ENCODE measurements around the gene UBE2C. TPM values are rescaled to one million over a fixed set of nuclear protein-coding genes. Genes with fewer than 3 reads are reported as not detected.

The UBE2C gene
- polyA plus RNA-seq, 1 donor, result 35.6 TPM

GRCh38 chr20:45853484-45853883 is 41.0 kb downstream of the UBE2C start:
- no peak overlapping the region for H3K27ac ChIP-seq (ENCODE audit: low read length)
- no peaks in the 10 kb centered on the region for H3K27me3 ChIP-seq (ENCODE audit: control insufficient read depth, insufficient read depth, low read length)
- H3K4me3 ChIP-seq (ENCODE audit: low read length), result no peak overlapping the region
- DNase-seq, result no peak
- peaks cover 17% of the 10 kb centered on the region for H3K36me3 ChIP-seq (ENCODE audit: control insufficient read depth, insufficient read depth, low read length)
- no peaks in the 10 kb centered on the region for H3K9me3 ChIP-seq (ENCODE audit: control insufficient read depth, low read depth, low read length)
- no CpG with 5 or more reads among the region's 2 CpGs for WGBS (ENCODE audit: insufficient coverage, low lambda C conversion rate)
- peaks cover 25% of the 10 kb centered on the region for H3K4me1 ChIP-seq (ENCODE audit: control insufficient read depth, insufficient read depth, low read length)

- peaks cover 28% of the 10 kb centered on the region for H3K4me1 ChIP-seq (ENCODE audit: control insufficient read depth, insufficient read depth, low read length)
- H3K9me3 ChIP-seq (ENCODE audit: control insufficient read depth, low read depth, low read length), result no peaks in the 10 kb centered on the region
- peak within 1 kb of the TSS; percentile 78 for H3K4me3 ChIP-seq (ENCODE audit: low read length)
- peak within 1 kb of the TSS; percentile 83 for H3K27ac ChIP-seq (ENCODE audit: low read length)
- WGBS (ENCODE audit: insufficient coverage, low lambda C conversion rate), result no CpG with 5 or more reads among the region's 36 CpGs
- H3K36me3 ChIP-seq (ENCODE audit: control insufficient read depth, insufficient read depth, low read length), result peaks cover 15% of the 10 kb centered on the region
- H3K27me3 ChIP-seq (ENCODE audit: control insufficient read depth, insufficient read depth, low read length), result no peaks in the 10 kb centered on the region
- DNase-seq, result peak; percentile 99 to 100
Observed at GRCh38 chr20:45857114-45857881, 44.9 kb downstream of the UBE2C start, which contains the start of the genes ACOT8 and ZSWIM3. TSS of gene ACOT8 (minus strand) at chr20:45857392. CDS start at chr20:45857315, 77 bp downstream. TSS of gene ZSWIM3 (plus strand) at chr20:45857614. CDS start at chr20:45857826, 212 bp downstream.

- H3K27ac ChIP-seq (ENCODE audit: low read length), result peak overlapping the region; percentile 83
- no peaks in the 10 kb centered on the region for H3K9me3 ChIP-seq (ENCODE audit: control insufficient read depth, low read depth, low read length)
- peak overlapping the region; percentile 78 for H3K4me3 ChIP-seq (ENCODE audit: low read length)
- H3K27me3 ChIP-seq (ENCODE audit: control insufficient read depth, insufficient read depth, low read length), result no peaks in the 10 kb centered on the region
- H3K4me1 ChIP-seq (ENCODE audit: control insufficient read depth, insufficient read depth, low read length), result peaks cover 28% of the 10 kb centered on the region
- DNase-seq, result no peak
- peaks cover 15% of the 10 kb centered on the region for H3K36me3 ChIP-seq (ENCODE audit: control insufficient read depth, insufficient read depth, low read length)
- WGBS (ENCODE audit: insufficient coverage, low lambda C conversion rate), result no CpG with 5 or more reads among the region's 13 CpGs
Observed at GRCh38 chr20:45857882-45858216, 45.4 kb downstream of the UBE2C start.

- Histone ChIP-seq H3K9me3 (ENCODE audit: control insufficient read depth, low read depth, low read length) (no peaks in the 10 kb centered on the region), H3K4me3 (ENCODE audit: low read length) (no peak overlapping the region), H3K27me3 (ENCODE audit: control insufficient read depth, insufficient read depth, low read length) (no peaks in the 10 kb centered on the region), H3K4me1 (ENCODE audit: control insufficient read depth, insufficient read depth, low read length) (peaks cover 38% of the 10 kb centered on the region), H3K27ac (ENCODE audit: low read length) (no peak overlapping the region), H3K36me3 (ENCODE audit: control insufficient read depth, insufficient read depth, low read length) (peaks cover 3% of the 10 kb centered on the region)
- WGBS (ENCODE audit: insufficient coverage, low lambda C conversion rate), result no CpG with 5 or more reads among the region's 5 CpGs
- no peak for DNase-seq
Observed at GRCh38 chr20:45859916-45860315, 47.5 kb downstream of the UBE2C start.

GRCh38 chr20:45860560-45861220 is 48.2 kb downstream of the UBE2C start:
- no CpG with 5 or more reads among the region's 7 CpGs for WGBS (ENCODE audit: insufficient coverage, low lambda C conversion rate)
- Histone ChIP-seq H3K36me3 (ENCODE audit: control insufficient read depth, insufficient read depth, low read length) (no peaks in the 10 kb centered on the region), H3K27me3 (ENCODE audit: control insufficient read depth, insufficient read depth, low read length) (no peaks in the 10 kb centered on the region), H3K9me3 (ENCODE audit: control insufficient read depth, low read depth, low read length) (no peaks in the 10 kb centered on the region), H3K4me1 (ENCODE audit: control insufficient read depth, insufficient read depth, low read length) (peaks cover 37% of the 10 kb centered on the region), H3K27ac (ENCODE audit: low read length) (no peak overlapping the region), H3K4me3 (ENCODE audit: low read length) (no peak overlapping the region)
- DNase-seq, result no peak

GRCh38 chr20:45861221-45862075 is 49.0 kb downstream of the UBE2C start:
- WGBS (ENCODE audit: insufficient coverage, low lambda C conversion rate), result 71% methylated on average over 3 of the region's 7 CpGs
- H3K27ac ChIP-seq (ENCODE audit: low read length), result no peak overlapping the region
- DNase-seq, result peak in 1 of 2 donors; percentile 46
- no peaks in the 10 kb centered on the region for H3K36me3 ChIP-seq (ENCODE audit: control insufficient read depth, insufficient read depth, low read length)
- no peaks in the 10 kb centered on the region for H3K9me3 ChIP-seq (ENCODE audit: control insufficient read depth, low read depth, low read length)
- no peak overlapping the region for H3K4me3 ChIP-seq (ENCODE audit: low read length)
- H3K27me3 ChIP-seq (ENCODE audit: control insufficient read depth, insufficient read depth, low read length), result no peaks in the 10 kb centered on the region
- H3K4me1 ChIP-seq (ENCODE audit: control insufficient read depth, insufficient read depth, low read length), result peaks cover 29% of the 10 kb centered on the region

GRCh38 chr20:45863543-45864470 is 51.4 kb downstream of the UBE2C start:
- no peak overlapping the region for H3K4me3 ChIP-seq (ENCODE audit: low read length)
- peak; percentile 63 to 81 for DNase-seq
- peak overlapping the region; percentile 57 for H3K27ac ChIP-seq (ENCODE audit: low read length)
- no peaks in the 10 kb centered on the region for H3K9me3 ChIP-seq (ENCODE audit: control insufficient read depth, low read depth, low read length)
- H3K4me1 ChIP-seq (ENCODE audit: control insufficient read depth, insufficient read depth, low read length), result peaks cover 25% of the 10 kb centered on the region
- no peaks in the 10 kb centered on the region for H3K36me3 ChIP-seq (ENCODE audit: control insufficient read depth, insufficient read depth, low read length)
- WGBS (ENCODE audit: insufficient coverage, low lambda C conversion rate), result no CpG with 5 or more reads among the region's 7 CpGs
- no peaks in the 10 kb centered on the region for H3K27me3 ChIP-seq (ENCODE audit: control insufficient read depth, insufficient read depth, low read length)

- Histone ChIP-seq H3K9me3 (ENCODE audit: control insufficient read depth, low read depth, low read length) (no peaks in the 10 kb centered on the region), H3K27ac (ENCODE audit: low read length) (no peak overlapping the region), H3K36me3 (ENCODE audit: control insufficient read depth, insufficient read depth, low read length) (no peaks in the 10 kb centered on the region), H3K27me3 (ENCODE audit: control insufficient read depth, insufficient read depth, low read length) (no peaks in the 10 kb centered on the region), H3K4me3 (ENCODE audit: low read length) (no peak overlapping the region), H3K4me1 (ENCODE audit: control insufficient read depth, insufficient read depth, low read length) (peaks cover 16% of the 10 kb centered on the region)
- no peak for DNase-seq
- 100% methylated on average over 3 of the region's 5 CpGs for WGBS (ENCODE audit: insufficient coverage, low lambda C conversion rate)
Observed at GRCh38 chr20:45866454-45866853, 54.0 kb downstream of the UBE2C start.

Measured in large intestine (tissue), 3 donors.